WTC11 (cell line): ENCODE results near the gene ROBO2. TPM values are rescaled to one million over a fixed set of nuclear protein-coding genes. Genes with fewer than 3 reads are reported as not detected.

Source experiments
- ATAC-seq: fragments of 200-7000 bp; cut with Tn5 transposase; 2 replicates; pipeline ENCODE4 v1.10.0; 2021; ENCODE audit warnings: mild to moderate bottlenecking, moderate library complexity
- CTCF ChIA-PET: fragments of 300-600 bp; sonication (Branson Sonifier 250); formaldehyde crosslinking; loops from one replicate; lab custom pipeline; 2021; ENCODE audit warnings: antibody characterized with exemption; lab: Charles Lee
- POLR2A ChIA-PET: fragments of 350-600 bp; sonication (Branson Sonifier 250); formaldehyde crosslinking; loops from one replicate; lab custom pipeline; 2021; ENCODE audit warnings: antibody characterized with exemption; lab: Charles Lee
- DNase-seq: peaks from one replicate; pipeline ENCODE4 v3.0.0; 2021; ENCODE audit warnings: low spot score
- H3K27ac Mint-ChIP-seq: 2 replicates; pipeline ENCODE4 v1.8.0; 2021; ENCODE audit warnings: mixed read lengths
- H3K27me3 Mint-ChIP-seq: 2 replicates; pipeline ENCODE4 v1.8.0; 2021; ENCODE audit warnings: low read depth, mild to moderate bottlenecking, moderate library complexity, mixed read lengths
- H3K36me3 Mint-ChIP-seq: 2 replicates; pipeline ENCODE4 v1.8.0; 2021; ENCODE audit warnings: mixed read lengths
- H3K4me1 Mint-ChIP-seq: 2 replicates; pipeline ENCODE4 v1.8.0; 2022; ENCODE audit warnings: mixed read lengths
- H3K4me3 Mint-ChIP-seq: 2 replicates; pipeline ENCODE4 v1.8.0; 2021; ENCODE audit warnings: mild to moderate bottlenecking, moderate library complexity, mixed read lengths
- H3K9me3 Mint-ChIP-seq: 2 replicates; pipeline ENCODE4 v1.8.0; 2021; ENCODE audit warnings: mixed read lengths
- ELF4 ChIP-seq: sonication (generic); formaldehyde crosslinking; IDR thresholded peaks from 2 replicates; pipeline ENCODE4 v1.8.1; 2022; ENCODE audit warnings: low read depth, mild to moderate bottlenecking, moderate library complexity, missing genetic modification reagents
- FOXJ3 ChIP-seq: sonication (generic); formaldehyde crosslinking; IDR thresholded peaks from 2 replicates; pipeline ENCODE4 v1.9.0; 2021; ENCODE audit warnings: missing genetic modification reagents, mild to moderate bottlenecking, borderline replicate concordance
- GRHL2 ChIP-seq: fragments of 250-450 bp; sonication (Bioruptor Pico); IDR thresholded peaks from 2 replicates; pipeline ENCODE4 v1.8.0; 2022; ENCODE audit warnings: mild to moderate bottlenecking, moderate library complexity; ENCODE audit not compliant: insufficient replicate concordance, severe bottlenecking
- JAZF1 ChIP-seq: fragments of 250-450 bp; sonication (Bioruptor Pico); IDR thresholded peaks from 2 replicates; pipeline ENCODE4 v1.9.0; 2021; ENCODE audit warnings: moderate library complexity, mild to moderate bottlenecking, inconsistent platforms
- MYBL2 ChIP-seq: sonication (generic); formaldehyde crosslinking; IDR thresholded peaks from 2 replicates; pipeline ENCODE4 v1.8.1; 2023; ENCODE audit warnings: mild to moderate bottlenecking, moderate library complexity, missing genetic modification reagents
- NFE2L1 ChIP-seq: sonication (generic); formaldehyde crosslinking; IDR thresholded peaks from 2 replicates; pipeline ENCODE4 v1.8.1; 2023; ENCODE audit warnings: missing genetic modification reagents
- NR3C1 ChIP-seq: sonication (generic); formaldehyde crosslinking; conservative IDR thresholded peaks from 2 replicates; pipeline ENCODE4 v1.8.1; 2023; ENCODE audit warnings: low read depth, mild to moderate bottlenecking, missing genetic modification reagents
- RELA ChIP-seq: sonication (generic); formaldehyde crosslinking; IDR thresholded peaks from 2 replicates; pipeline ENCODE4 v1.8.1; 2022; ENCODE audit warnings: missing genetic modification reagents, mild to moderate bottlenecking, borderline replicate concordance
- RORB ChIP-seq: fragments of 250-450 bp; sonication (Bioruptor Pico); IDR thresholded peaks from 2 replicates; pipeline ENCODE4 v1.9.0; 2021; ENCODE audit warnings: mild to moderate bottlenecking
- SP1 ChIP-seq: sonication (generic); formaldehyde crosslinking; conservative IDR thresholded peaks from 2 replicates; pipeline ENCODE4 v1.8.1; 2022; ENCODE audit warnings: missing genetic modification reagents
- ZBTB21 ChIP-seq: sonication (generic); formaldehyde crosslinking; IDR thresholded peaks from 2 replicates; pipeline ENCODE4 v1.8.1; 2023; ENCODE audit warnings: mild to moderate bottlenecking, missing genetic modification reagents, borderline replicate concordance
- ZNF263 ChIP-seq: sonication (generic); formaldehyde crosslinking; IDR thresholded peaks from 2 replicates; pipeline ENCODE4 v1.8.1; 2022; ENCODE audit warnings: low read depth, mild to moderate bottlenecking, moderate library complexity, missing genetic modification reagents
- ZNF317 ChIP-seq: sonication (generic); formaldehyde crosslinking; IDR thresholded peaks from 2 replicates; pipeline ENCODE4 v1.8.1; 2023; ENCODE audit warnings: low read depth, mild to moderate bottlenecking, moderate library complexity, missing genetic modification reagents, borderline replicate concordance
- total RNA-seq: library from RNA; stranded (reverse); gene quantifications from 3 replicates; pipeline ENCODE4 v1.2.3, GENCODE V29; 2021
- TF ChIP-seq, protein P1 (sequence below): sonication (generic); formaldehyde crosslinking; IDR thresholded peaks from 2 replicates; pipeline ENCODE4 v1.8.0; 2022; ENCODE audit warnings: missing genetic modification reagents
- TF ChIP-seq, protein P2 (sequence below): sonication (generic); formaldehyde crosslinking; IDR thresholded peaks from 2 replicates; pipeline ENCODE4 v1.8.1; 2023; ENCODE audit warnings: mild to moderate bottlenecking, missing genetic modification reagents
- TF ChIP-seq, protein P3 (sequence below): sonication (generic); formaldehyde crosslinking; IDR thresholded peaks from 2 replicates; pipeline ENCODE4 v1.8.0; 2022; ENCODE audit warnings: mild to moderate bottlenecking, missing genetic modification reagents
- TF ChIP-seq, protein P4 (sequence below): fragments of 250-450 bp; sonication (Bioruptor Pico); IDR thresholded peaks from 2 replicates; pipeline ENCODE4 v2.1.2; 2022; ENCODE audit warnings: mild to moderate bottlenecking, moderate library complexity
- TF ChIP-seq, protein P5 (sequence below): fragments of 200-600 bp; IDR thresholded peaks from 2 replicates; pipeline ENCODE4 v1.8.0; 2022; ENCODE audit warnings: antibody characterized with exemption
- TF ChIP-seq, protein P6 (sequence below): sonication (generic); formaldehyde crosslinking; IDR thresholded peaks from 2 replicates; pipeline ENCODE4 v1.8.1; 2023; ENCODE audit warnings: mild to moderate bottlenecking, missing genetic modification reagents, moderate library complexity
- TF ChIP-seq, protein P7 (sequence below): fragments of 250-450 bp; sonication (Bioruptor Pico); IDR thresholded peaks from 2 replicates; pipeline ENCODE4 v1.8.0; 2021; ENCODE audit warnings: mild to moderate bottlenecking

Gene ROBO2
- total RNA-seq, 1 experiment from 2014 or later: 11.7 TPM

DNA sequence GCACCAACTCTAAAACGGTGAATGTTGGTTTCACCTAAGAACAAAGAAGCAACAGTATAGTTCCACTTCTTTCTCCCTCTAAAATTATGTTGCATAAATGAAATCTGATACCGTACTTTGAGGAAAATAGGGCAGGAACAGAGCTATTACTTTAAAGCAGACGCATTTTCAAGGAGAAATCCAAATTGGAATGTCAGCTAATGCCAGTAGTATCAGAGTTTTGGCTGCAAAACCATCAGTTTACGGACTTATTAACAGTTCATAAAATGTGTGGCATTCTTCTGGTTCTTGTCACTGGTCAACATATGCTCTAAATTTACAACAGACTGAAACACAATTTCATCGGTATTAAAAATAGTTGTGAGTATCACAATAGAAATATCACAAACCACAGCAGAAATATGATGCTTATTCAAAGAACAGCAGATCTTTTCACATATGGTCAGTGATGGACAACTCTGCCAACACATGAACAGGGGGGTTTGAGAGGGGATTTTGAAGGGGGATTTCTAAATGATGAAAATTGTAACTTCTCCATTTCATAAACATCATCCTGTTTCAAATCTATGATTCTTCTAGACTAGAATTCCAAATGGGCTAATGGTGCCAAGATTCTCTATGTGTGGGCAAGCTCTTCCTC lies 38.7 kb upstream of the ROBO2 start:
- Mint-ChIP-seq H3K4me3 (no peak overlapping the region), H3K27ac (no peak overlapping the region), H3K36me3 (no peaks in the 10 kb centered on the region), H3K4me1 (no peaks in the 10 kb centered on the region; the same call in 1 of the 2 replicates), H3K27me3 (no peaks in the 10 kb centered on the region), H3K9me3 (no peaks in the 10 kb centered on the region)
- CTCF ChIA-PET: no interaction called here
- DNase-seq: no peak
- ATAC-seq: no peak
- POLR2A ChIA-PET: interaction anchor here (1.1 kb wide), 1 partner anchor 10 kb away, joined by 3 read pairs; no protein-coding TSS in a partner anchor
- TF ChIP-seq FOXJ3 (no peak), ZNF263 (CRISPR knock-in tag) (no peak), NFE2L1 (no peak), NR3C1 (CRISPR knock-in tag) (no peak), ZBTB21 (CRISPR knock-in tag) (no peak), RORB (CRISPR knock-in tag) (no peak), GRHL2 (CRISPR knock-in tag) (no peak)
- TF ChIP-seq, protein P1, sequence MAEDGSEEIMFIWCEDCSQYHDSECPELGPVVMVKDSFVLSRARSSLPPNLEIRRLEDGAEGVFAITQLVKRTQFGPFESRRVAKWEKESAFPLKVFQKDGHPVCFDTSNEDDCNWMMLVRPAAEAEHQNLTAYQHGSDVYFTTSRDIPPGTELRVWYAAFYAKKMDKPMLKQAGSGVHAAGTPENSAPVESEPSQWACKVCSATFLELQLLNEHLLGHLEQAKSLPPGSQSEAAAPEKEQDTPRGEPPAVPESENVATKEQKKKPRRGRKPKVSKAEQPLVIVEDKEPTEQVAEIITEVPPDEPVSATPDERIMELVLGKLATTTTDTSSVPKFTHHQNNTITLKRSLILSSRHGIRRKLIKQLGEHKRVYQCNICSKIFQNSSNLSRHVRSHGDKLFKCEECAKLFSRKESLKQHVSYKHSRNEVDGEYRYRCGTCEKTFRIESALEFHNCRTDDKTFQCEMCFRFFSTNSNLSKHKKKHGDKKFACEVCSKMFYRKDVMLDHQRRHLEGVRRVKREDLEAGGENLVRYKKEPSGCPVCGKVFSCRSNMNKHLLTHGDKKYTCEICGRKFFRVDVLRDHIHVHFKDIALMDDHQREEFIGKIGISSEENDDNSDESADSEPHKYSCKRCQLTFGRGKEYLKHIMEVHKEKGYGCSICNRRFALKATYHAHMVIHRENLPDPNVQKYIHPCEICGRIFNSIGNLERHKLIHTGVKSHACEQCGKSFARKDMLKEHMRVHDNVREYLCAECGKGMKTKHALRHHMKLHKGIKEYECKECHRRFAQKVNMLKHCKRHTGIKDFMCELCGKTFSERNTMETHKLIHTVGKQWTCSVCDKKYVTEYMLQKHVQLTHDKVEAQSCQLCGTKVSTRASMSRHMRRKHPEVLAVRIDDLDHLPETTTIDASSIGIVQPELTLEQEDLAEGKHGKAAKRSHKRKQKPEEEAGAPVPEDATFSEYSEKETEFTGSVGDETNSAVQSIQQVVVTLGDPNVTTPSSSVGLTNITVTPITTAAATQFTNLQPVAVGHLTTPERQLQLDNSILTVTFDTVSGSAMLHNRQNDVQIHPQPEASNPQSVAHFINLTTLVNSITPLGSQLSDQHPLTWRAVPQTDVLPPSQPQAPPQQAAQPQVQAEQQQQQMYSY: no peak
- TF ChIP-seq, protein P2, sequence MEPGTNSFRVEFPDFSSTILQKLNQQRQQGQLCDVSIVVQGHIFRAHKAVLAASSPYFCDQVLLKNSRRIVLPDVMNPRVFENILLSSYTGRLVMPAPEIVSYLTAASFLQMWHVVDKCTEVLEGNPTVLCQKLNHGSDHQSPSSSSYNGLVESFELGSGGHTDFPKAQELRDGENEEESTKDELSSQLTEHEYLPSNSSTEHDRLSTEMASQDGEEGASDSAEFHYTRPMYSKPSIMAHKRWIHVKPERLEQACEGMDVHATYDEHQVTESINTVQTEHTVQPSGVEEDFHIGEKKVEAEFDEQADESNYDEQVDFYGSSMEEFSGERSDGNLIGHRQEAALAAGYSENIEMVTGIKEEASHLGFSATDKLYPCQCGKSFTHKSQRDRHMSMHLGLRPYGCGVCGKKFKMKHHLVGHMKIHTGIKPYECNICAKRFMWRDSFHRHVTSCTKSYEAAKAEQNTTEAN: no peak
- TF ChIP-seq, protein P3, sequence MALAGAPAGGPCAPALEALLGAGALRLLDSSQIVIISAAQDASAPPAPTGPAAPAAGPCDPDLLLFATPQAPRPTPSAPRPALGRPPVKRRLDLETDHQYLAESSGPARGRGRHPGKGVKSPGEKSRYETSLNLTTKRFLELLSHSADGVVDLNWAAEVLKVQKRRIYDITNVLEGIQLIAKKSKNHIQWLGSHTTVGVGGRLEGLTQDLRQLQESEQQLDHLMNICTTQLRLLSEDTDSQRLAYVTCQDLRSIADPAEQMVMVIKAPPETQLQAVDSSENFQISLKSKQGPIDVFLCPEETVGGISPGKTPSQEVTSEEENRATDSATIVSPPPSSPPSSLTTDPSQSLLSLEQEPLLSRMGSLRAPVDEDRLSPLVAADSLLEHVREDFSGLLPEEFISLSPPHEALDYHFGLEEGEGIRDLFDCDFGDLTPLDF (CRISPR knock-in tag): no peak
- TF ChIP-seq, protein P4, sequence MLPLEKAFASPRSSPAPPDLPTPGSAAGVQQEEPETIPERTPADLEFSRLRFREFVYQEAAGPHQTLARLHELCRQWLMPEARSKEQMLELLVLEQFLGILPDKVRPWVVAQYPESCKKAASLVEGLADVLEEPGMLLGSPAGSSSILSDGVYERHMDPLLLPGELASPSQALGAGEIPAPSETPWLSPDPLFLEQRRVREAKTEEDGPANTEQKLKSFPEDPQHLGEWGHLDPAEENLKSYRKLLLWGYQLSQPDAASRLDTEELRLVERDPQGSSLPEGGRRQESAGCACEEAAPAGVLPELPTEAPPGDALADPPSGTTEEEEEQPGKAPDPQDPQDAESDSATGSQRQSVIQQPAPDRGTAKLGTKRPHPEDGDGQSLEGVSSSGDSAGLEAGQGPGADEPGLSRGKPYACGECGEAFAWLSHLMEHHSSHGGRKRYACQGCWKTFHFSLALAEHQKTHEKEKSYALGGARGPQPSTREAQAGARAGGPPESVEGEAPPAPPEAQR (CRISPR knock-in tag): no peak
- TF ChIP-seq, protein P5, sequence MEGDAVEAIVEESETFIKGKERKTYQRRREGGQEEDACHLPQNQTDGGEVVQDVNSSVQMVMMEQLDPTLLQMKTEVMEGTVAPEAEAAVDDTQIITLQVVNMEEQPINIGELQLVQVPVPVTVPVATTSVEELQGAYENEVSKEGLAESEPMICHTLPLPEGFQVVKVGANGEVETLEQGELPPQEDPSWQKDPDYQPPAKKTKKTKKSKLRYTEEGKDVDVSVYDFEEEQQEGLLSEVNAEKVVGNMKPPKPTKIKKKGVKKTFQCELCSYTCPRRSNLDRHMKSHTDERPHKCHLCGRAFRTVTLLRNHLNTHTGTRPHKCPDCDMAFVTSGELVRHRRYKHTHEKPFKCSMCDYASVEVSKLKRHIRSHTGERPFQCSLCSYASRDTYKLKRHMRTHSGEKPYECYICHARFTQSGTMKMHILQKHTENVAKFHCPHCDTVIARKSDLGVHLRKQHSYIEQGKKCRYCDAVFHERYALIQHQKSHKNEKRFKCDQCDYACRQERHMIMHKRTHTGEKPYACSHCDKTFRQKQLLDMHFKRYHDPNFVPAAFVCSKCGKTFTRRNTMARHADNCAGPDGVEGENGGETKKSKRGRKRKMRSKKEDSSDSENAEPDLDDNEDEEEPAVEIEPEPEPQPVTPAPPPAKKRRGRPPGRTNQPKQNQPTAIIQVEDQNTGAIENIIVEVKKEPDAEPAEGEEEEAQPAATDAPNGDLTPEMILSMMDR: no peak

DNA sequence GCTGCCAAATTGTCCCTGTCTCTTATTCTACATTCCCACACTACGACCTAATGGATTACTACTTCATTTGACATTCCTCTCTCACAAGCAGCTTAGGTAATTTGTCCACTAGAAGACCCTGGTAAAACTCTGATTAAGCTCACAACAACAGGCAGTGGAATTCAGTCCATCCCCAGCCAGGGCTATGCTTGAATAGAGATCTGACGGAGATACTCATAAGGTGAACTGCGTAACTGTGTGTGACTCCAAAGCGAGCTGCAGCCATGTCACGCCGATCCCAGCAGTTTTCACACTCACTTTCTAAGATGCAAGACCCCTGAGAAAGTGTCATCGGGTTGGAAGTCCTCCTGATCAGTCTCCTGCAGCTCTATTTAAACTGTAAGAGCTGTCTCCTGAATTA lies 25.7 kb upstream of the ROBO2 start:
- Mint-ChIP-seq H3K9me3 (peaks cover 12% of the 10 kb centered on the region), H3K27ac (peak overlapping the region; percentile 4), H3K27me3 (no peaks in the 10 kb centered on the region), H3K4me1 (peaks cover 25% of the 10 kb centered on the region), H3K4me3 (peak overlapping the region; percentile 5; the same call in 1 of the 2 replicates), H3K36me3 (0 out of 2 replicates have a peak, but pooled peaks cover 4% of the 10 kb centered on the region)
- ATAC-seq: peak; percentile 71
- no peak for DNase-seq
- TF ChIP-seq, protein P6, sequence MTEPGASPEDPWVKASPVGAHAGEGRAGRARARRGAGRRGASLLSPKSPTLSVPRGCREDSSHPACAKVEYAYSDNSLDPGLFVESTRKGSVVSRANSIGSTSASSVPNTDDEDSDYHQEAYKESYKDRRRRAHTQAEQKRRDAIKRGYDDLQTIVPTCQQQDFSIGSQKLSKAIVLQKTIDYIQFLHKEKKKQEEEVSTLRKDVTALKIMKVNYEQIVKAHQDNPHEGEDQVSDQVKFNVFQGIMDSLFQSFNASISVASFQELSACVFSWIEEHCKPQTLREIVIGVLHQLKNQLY (CRISPR knock-in tag): no peak
- no peak for TF ChIP-seq JAZF1 (CRISPR knock-in tag)
- no peak for TF ChIP-seq MYBL2 (CRISPR knock-in tag)
- no peak for TF ChIP-seq SP1 (CRISPR knock-in tag)
- TF ChIP-seq, protein P7, sequence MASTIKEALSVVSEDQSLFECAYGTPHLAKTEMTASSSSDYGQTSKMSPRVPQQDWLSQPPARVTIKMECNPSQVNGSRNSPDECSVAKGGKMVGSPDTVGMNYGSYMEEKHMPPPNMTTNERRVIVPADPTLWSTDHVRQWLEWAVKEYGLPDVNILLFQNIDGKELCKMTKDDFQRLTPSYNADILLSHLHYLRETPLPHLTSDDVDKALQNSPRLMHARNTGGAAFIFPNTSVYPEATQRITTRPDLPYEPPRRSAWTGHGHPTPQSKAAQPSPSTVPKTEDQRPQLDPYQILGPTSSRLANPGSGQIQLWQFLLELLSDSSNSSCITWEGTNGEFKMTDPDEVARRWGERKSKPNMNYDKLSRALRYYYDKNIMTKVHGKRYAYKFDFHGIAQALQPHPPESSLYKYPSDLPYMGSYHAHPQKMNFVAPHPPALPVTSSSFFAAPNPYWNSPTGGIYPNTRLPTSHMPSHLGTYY (CRISPR knock-in tag): no peak
- TF ChIP-seq ZNF317 (CRISPR knock-in tag): no peak
- no peak for TF ChIP-seq RELA (CRISPR knock-in tag)
- no peak for TF ChIP-seq ELF4
- TF ChIP-seq NFE2L1: no peak
- POLR2A ChIA-PET: no interaction called here
- CTCF ChIA-PET: interaction anchor here (1.3 kb wide), 1 partner anchor 306 kb away, joined by 4 read pairs; no protein-coding TSS in a partner anchor
